Measurements from ENCODE around the gene BCAS1.

- TF ChIP-seq REST (IDR thresholded peaks at IDR 0.05; ENCODE audit: insufficient replicate concordance, low read depth), result no peak
- no peak for TF ChIP-seq CTCF (IDR thresholded peaks at IDR 0.05; ENCODE audit: insufficient read depth, low read length)
- no peak for TF ChIP-seq POLR2AphosphoS5 (IDR thresholded peaks at IDR 0.05; ENCODE audit: low read depth)
Measured at GRCh38 chr20:53925651-53926401, 144.6 kb downstream of the BCAS1 start.
